Osteoblast (primary cell): ENCODE data around the gene BIRC6. TPM values are rescaled to one million over a fixed set of nuclear protein-coding genes. Genes with fewer than 3 reads are reported as not detected.

Source experiments
- DNase-seq: peaks from one replicate; pipeline ENCODE4 v3.0.0; 2011; ENCODE audit warnings: low spot score, mixed read lengths; ENCODE audit not compliant: insufficient read length; ENCODE audit errors: missing footprints
- H2AFZ ChIP-seq: 2 replicates; pipeline ENCODE4 v1.6.0; 2011; ENCODE audit warnings: mild to moderate bottlenecking, low read length
- H3K27ac ChIP-seq: 2 replicates; pipeline ENCODE4 v1.5.1; 2011; ENCODE audit warnings: mild to moderate bottlenecking, low read depth, low read length, moderate library complexity
- H3K27me3 ChIP-seq: 2 replicates; pipeline ENCODE4 v1.6.0; 2012; ENCODE audit warnings: mild to moderate bottlenecking, control low read depth, inconsistent platforms, low read length, moderate library complexity; ENCODE audit not compliant: insufficient read depth
- H3K36me3 ChIP-seq: 2 replicates; pipeline ENCODE4 v1.5.1; 2011; ENCODE audit warnings: mild to moderate bottlenecking, low read length, control low read depth, moderate library complexity; ENCODE audit not compliant: insufficient read depth
- H3K4me1 ChIP-seq: 2 replicates; pipeline ENCODE4 v1.5.1; 2011; ENCODE audit warnings: mild to moderate bottlenecking, low read length, control low read depth, moderate library complexity; ENCODE audit not compliant: insufficient read depth
- H3K4me2 ChIP-seq: 2 replicates; pipeline ENCODE4 v1.6.0; 2011; ENCODE audit warnings: mild to moderate bottlenecking, low read length; ENCODE audit not compliant: insufficient read depth
- H3K4me3 ChIP-seq: fragments of 200-600 bp; sonication (generic); 3 replicates; pipeline ENCODE4 v1.5.1; 2012; ENCODE audit warnings: mild to moderate bottlenecking, low read length, inconsistent platforms; ENCODE audit not compliant: insufficient read depth
- H3K79me2 ChIP-seq: 2 replicates; pipeline ENCODE4 v1.6.0; 2012; ENCODE audit warnings: mild to moderate bottlenecking, low read length, control low read depth, inconsistent platforms; ENCODE audit not compliant: insufficient read depth
- H3K9me3 ChIP-seq: 2 replicates; pipeline ENCODE4 v1.5.1; 2011; ENCODE audit warnings: low read depth, low read length, control low read depth
- H4K20me1 ChIP-seq: 2 replicates; pipeline ENCODE4 v1.6.0; 2012; ENCODE audit warnings: mild to moderate bottlenecking, low read length, control low read depth; ENCODE audit not compliant: insufficient read depth
- total RNA-seq: library from RNA; depleted of rRNA; stranded (reverse); fragments of >200 nt; gene quantifications from 2 replicates; pipeline ENCODE4 v1.2.3, GENCODE V29; 2012
- TF ChIP-seq, protein P1 (sequence below): IDR thresholded peaks from 2 replicates; pipeline ENCODE4 v1.5.1; 2011; ENCODE audit warnings: mild to moderate bottlenecking, low read depth, low read length, moderate library complexity; ENCODE audit errors: extremely low read depth

The BIRC6 gene
- total RNA-seq, 1 donor: 144 TPM

- Histone ChIP-seq H3K4me3 (peak overlapping the region; percentile 16), H2AFZ (no peak overlapping the region), H4K20me1 (no peaks in the 10 kb centered on the region), H3K4me2 (peak overlapping the region; percentile 47), H3K36me3 (peaks cover 23% of the 10 kb centered on the region), H3K9me3 (no peaks in the 10 kb centered on the region), H3K27me3 (no peaks in the 10 kb centered on the region), H3K4me1 (peaks cover 11% of the 10 kb centered on the region), H3K27ac (peak overlapping the region; percentile 84), H3K79me2 (no peaks in the 10 kb centered on the region)
- peak; percentile 57 for DNase-seq
- TF ChIP-seq, protein P1, sequence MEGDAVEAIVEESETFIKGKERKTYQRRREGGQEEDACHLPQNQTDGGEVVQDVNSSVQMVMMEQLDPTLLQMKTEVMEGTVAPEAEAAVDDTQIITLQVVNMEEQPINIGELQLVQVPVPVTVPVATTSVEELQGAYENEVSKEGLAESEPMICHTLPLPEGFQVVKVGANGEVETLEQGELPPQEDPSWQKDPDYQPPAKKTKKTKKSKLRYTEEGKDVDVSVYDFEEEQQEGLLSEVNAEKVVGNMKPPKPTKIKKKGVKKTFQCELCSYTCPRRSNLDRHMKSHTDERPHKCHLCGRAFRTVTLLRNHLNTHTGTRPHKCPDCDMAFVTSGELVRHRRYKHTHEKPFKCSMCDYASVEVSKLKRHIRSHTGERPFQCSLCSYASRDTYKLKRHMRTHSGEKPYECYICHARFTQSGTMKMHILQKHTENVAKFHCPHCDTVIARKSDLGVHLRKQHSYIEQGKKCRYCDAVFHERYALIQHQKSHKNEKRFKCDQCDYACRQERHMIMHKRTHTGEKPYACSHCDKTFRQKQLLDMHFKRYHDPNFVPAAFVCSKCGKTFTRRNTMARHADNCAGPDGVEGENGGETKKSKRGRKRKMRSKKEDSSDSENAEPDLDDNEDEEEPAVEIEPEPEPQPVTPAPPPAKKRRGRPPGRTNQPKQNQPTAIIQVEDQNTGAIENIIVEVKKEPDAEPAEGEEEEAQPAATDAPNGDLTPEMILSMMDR: no peak
Observed at GRCh38 chr2:32647180-32647651, 290.4 kb downstream of the BIRC6 start.

DNA sequence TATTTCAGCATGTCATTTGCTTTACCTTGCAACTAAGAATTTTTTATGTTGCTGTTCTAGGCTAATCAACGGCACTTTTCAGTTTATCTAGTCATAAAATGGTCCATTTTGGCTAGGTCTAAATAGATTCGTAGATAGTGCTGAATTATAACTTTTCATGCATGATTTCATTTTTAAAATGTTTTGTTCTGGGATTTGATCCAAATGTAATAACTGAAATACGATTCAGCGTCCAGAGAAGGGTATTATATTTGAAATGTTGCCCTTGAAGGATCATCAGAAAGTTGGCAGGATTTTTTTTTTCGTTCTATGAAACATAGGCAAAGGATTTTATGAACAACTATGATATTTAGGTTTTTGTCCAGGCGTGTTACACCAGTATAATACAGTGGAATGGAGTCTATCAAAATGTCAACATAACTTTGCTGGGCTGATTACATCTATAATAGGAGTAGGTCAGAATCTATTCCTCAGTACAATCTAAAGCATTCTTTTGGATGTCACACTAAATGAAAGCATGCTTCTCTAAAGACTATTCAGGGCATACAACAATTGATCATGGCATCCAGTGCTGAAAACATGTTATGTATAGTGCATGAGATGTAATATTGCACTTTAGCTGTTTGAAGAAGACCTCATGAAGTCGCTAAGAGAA, 295.9 kb downstream of the BIRC6 start:
- peak overlapping the region; percentile 81 for H3K4me2 ChIP-seq
- H3K4me1 ChIP-seq: peaks cover 11% of the 10 kb centered on the region
- peaks cover 14% of the 10 kb centered on the region for H3K36me3 ChIP-seq
- no peaks in the 10 kb centered on the region for H3K79me2 ChIP-seq
- no peak for DNase-seq
- no peaks in the 10 kb centered on the region for H3K9me3 ChIP-seq
- H3K4me3 ChIP-seq: peak overlapping the region; percentile 41
- H4K20me1 ChIP-seq: no peaks in the 10 kb centered on the region
- peak overlapping the region; percentile 10 for H2AFZ ChIP-seq
- H3K27ac ChIP-seq: peak overlapping the region; percentile 61
- TF ChIP-seq, protein P1: no peak
- no peaks in the 10 kb centered on the region for H3K27me3 ChIP-seq

- Histone ChIP-seq H3K27ac (no peak overlapping the region), H3K27me3 (no peaks in the 10 kb centered on the region), H3K4me3 (no peak overlapping the region), H2AFZ (no peak overlapping the region), H4K20me1 (no peaks in the 10 kb centered on the region), H3K79me2 (peaks cover 2% of the 10 kb centered on the region), H3K9me3 (no peaks in the 10 kb centered on the region), H3K4me1 (peaks cover 10% of the 10 kb centered on the region), H3K36me3 (peaks cover 8% of the 10 kb centered on the region), H3K4me2 (no peak overlapping the region)
- TF ChIP-seq, protein P1: no peak
- DNase-seq: no peak
Observed at GRCh38 chr2:32656069-32656468, 299.2 kb downstream of the BIRC6 start.

DNA sequence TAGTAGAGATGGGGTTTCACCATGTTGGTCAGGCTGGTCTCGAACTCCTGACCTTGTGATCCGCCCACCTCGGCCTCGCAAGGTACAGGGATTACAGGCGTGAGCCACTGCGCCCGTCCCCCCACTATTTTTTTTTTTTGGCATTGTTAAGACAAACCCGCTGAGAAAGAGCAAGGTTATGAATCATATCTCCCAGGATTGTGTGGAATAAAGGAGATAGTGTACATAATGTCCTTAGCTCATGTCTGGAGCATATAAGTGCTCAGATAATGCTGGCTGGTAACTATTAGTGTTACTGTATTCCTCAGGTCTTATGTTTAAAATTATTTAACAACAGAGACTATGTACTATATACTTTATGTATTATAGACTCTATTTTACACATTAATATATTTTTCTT, 307.0 kb downstream of the BIRC6 start:
- peak; percentile 57 for DNase-seq
- H3K4me3 ChIP-seq: no peak overlapping the region
- H3K4me2 ChIP-seq: no peak overlapping the region
- peaks cover 5% of the 10 kb centered on the region for H3K79me2 ChIP-seq
- H3K36me3 ChIP-seq: peaks cover 3% of the 10 kb centered on the region
- no peaks in the 10 kb centered on the region for H3K4me1 ChIP-seq
- no peaks in the 10 kb centered on the region for H4K20me1 ChIP-seq
- TF ChIP-seq, protein P1: no peak
- H2AFZ ChIP-seq: no peak overlapping the region
- H3K27me3 ChIP-seq: no peaks in the 10 kb centered on the region
- H3K27ac ChIP-seq: no peak overlapping the region
- H3K9me3 ChIP-seq: no peaks in the 10 kb centered on the region
